A549 (cell line): ENCODE results near the gene KRT33A.

Experiments used
- CHD2 ChIP-seq: fragments of 150-350 bp; IDR thresholded peaks from 2 replicates; pipeline ENCODE4 v1.6.1; 2014; ENCODE audit warnings: low read length; ENCODE audit not compliant: partially characterized antibody
- CTCF ChIP-seq: fragments of >200 bp; sonication (Bioruptor Twin); formaldehyde crosslinking; IDR thresholded peaks from 3 replicates; pipeline ENCODE4 v1.5.1; 2016
- EHMT2 ChIP-seq: fragments of 200-600 bp; sonication (generic); IDR thresholded peaks from 2 replicates; pipeline ENCODE4 v1.6.1; 2016; ENCODE audit warnings: antibody characterized with exemption, low read depth, mild to moderate bottlenecking, moderate library complexity
- POLR2A ChIP-seq: IDR thresholded peaks from 2 replicates; pipeline ENCODE4 v1.6.1; 2012; ENCODE audit warnings: mild to moderate bottlenecking, low read length
- TP53 ChIP-seq: fragments of 250-450 bp; sonication (Bioruptor Pico); IDR thresholded peaks from 2 replicates; pipeline ENCODE4 v1.5.0; 2021; ENCODE audit warnings: mild to moderate bottlenecking, moderate library complexity

DNA sequence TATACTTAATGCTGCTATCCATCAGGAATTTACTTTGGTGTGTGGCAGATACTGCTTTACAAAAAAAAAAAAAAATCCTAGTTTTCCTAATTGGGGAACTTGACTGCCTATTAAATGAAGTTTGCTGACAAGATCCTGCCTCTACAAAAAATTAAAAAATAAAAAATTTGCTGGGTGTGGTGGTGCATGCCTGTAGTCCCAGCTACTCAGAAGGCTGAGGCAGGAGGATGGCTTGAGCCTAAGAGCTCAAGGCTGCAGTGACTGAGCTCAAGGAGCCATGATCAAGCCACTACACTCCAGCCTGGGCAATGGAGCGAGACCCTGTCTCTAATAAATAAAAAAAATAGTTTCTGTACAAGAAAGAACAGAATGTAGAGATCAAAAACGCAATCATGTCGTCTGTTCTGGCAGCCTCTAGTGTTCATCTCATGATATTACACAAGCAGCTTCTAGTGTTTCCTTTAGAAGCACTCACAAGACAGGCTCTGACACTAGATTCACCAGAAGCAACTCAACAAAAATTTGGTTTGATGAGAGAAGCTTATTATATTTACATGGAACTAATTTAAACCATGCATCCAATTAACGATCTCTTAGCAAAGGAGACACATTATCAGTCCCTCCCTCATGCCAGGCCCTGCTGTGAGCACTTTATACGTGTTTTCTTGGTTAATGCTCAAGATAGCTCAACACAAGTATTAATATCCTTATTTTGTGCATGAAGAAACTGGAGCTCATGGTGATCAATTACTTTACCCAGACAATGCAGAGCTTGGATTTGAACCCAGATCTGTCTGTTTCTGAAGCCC lies 28.3 kb downstream of the KRT33A start:
- no peak for TF ChIP-seq EHMT2
- TF ChIP-seq CTCF, result peak; percentile 89
- TF ChIP-seq CHD2, result no peak
- TF ChIP-seq TP53, result no peak
- no peak for TF ChIP-seq POLR2A
